Mesothelial cell of epicardium (in vitro differentiated cells): ENCODE results near the gene NTRK1. TPM values are rescaled to one million over a fixed set of nuclear protein-coding genes. Genes with fewer than 3 reads are reported as not detected.
A peak's percentile ranks its signal among the peaks of the same experiment; 100 is the strongest.

Experiments
- DNase-seq, 2 experiments: peaks; one replicate each; pipeline ENCODE4 v3.0.0; 2021; ENCODE audit warnings: low spot score in 2 of 2; ENCODE audit not compliant: unreplicated experiment in 2 of 2
- H3K27ac Mint-ChIP-seq: 2 replicates; pipeline ENCODE4 v1.8.0; 2021; ENCODE audit warnings: mixed read lengths
- H3K27me3 Mint-ChIP-seq: 2 replicates; pipeline ENCODE4 v1.8.0; 2021; ENCODE audit warnings: low read depth, mixed read lengths
- H3K36me3 Mint-ChIP-seq: 2 replicates; pipeline ENCODE4 v1.8.0; 2021; ENCODE audit warnings: mixed read lengths
- H3K4me1 Mint-ChIP-seq: 2 replicates; pipeline ENCODE4 v1.8.0; 2021; ENCODE audit warnings: mixed read lengths
- H3K4me3 Mint-ChIP-seq: 2 replicates; pipeline ENCODE4 v1.8.0; 2021; ENCODE audit warnings: mild to moderate bottlenecking, moderate library complexity, mixed read lengths
- H3K9me3 Mint-ChIP-seq: 2 replicates; pipeline ENCODE4 v1.8.0; 2021; ENCODE audit warnings: mixed read lengths
- CTCF ChIP-seq: fragments of 200-600 bp; sonication (generic); IDR thresholded peaks from one replicate; pipeline ENCODE4 v1.5.0; 2021; ENCODE audit warnings: antibody characterized with exemption; ENCODE audit not compliant: unreplicated experiment
- total RNA-seq: library from RNA; stranded (reverse); gene quantifications from 3 replicates; pipeline ENCODE4 v1.2.1, GENCODE V29; 2021

NTRK1 gene
- total RNA-seq, 1 donor from 2014 or later = 1.2 TPM

- Mint-ChIP-seq H3K36me3 (no peaks in the 10 kb centered on the region), H3K4me3 (no peak overlapping the region), H3K4me1 (peaks cover 10% of the 10 kb centered on the region), H3K9me3 (no peaks in the 10 kb centered on the region), H3K27me3 (peaks cover 79% of the 10 kb centered on the region), H3K27ac (no peak overlapping the region)
- TF ChIP-seq CTCF = no peak
- DNase-seq = no peak
Observed at GRCh38 chr1:156853761-156854160, 6.9 kb upstream of the NTRK1 start.

GRCh38 chr1:156854634-156855033, 6.0 kb upstream of the NTRK1 start:
- no peaks in the 10 kb centered on the region for H3K36me3 Mint-ChIP-seq
- TF ChIP-seq CTCF = no peak
- H3K4me1 Mint-ChIP-seq = peaks cover 9% of the 10 kb centered on the region
- H3K27ac Mint-ChIP-seq = no peak overlapping the region
- no peak for DNase-seq
- no peak overlapping the region for H3K4me3 Mint-ChIP-seq
- no peaks in the 10 kb centered on the region for H3K9me3 Mint-ChIP-seq
- peaks cover 78% of the 10 kb centered on the region for H3K27me3 Mint-ChIP-seq

GRCh38 chr1:156856282-156856785, 4.3 kb upstream of the NTRK1 start:
- no peak overlapping the region for H3K27ac Mint-ChIP-seq
- no peak for TF ChIP-seq CTCF
- H3K9me3 Mint-ChIP-seq = no peaks in the 10 kb centered on the region
- no peak overlapping the region for H3K4me3 Mint-ChIP-seq
- H3K4me1 Mint-ChIP-seq = peaks cover 17% of the 10 kb centered on the region
- H3K27me3 Mint-ChIP-seq = peaks cover 78% of the 10 kb centered on the region
- DNase-seq = no peak
- H3K36me3 Mint-ChIP-seq = no peaks in the 10 kb centered on the region

DNA sequence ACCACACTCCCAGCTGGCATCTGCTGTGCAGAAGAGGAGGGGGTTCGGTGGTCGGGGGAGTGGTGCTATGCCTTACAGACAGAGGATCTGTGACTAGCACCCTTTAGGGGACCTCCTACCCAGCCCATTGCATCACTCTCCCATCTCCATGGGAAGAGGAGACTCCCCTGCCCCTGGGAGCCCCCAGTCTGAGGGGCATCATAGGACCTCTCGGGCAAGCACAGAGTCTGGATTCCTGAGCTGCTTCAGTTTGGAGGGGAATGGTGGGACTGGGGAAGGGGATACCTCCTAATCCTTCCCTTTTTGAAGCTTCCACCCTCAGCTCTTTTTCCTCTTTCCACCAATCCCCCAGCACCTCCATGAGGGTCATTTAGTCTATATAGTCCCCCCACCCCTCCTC, 3.1 kb upstream of the NTRK1 start:
- no peaks in the 10 kb centered on the region for H3K36me3 Mint-ChIP-seq
- no peak overlapping the region for H3K27ac Mint-ChIP-seq
- no peak for DNase-seq
- H3K4me3 Mint-ChIP-seq = no peak overlapping the region
- peaks cover 84% of the 10 kb centered on the region for H3K27me3 Mint-ChIP-seq
- peaks cover 24% of the 10 kb centered on the region for H3K4me1 Mint-ChIP-seq
- no peaks in the 10 kb centered on the region for H3K9me3 Mint-ChIP-seq
- TF ChIP-seq CTCF = no peak

DNA sequence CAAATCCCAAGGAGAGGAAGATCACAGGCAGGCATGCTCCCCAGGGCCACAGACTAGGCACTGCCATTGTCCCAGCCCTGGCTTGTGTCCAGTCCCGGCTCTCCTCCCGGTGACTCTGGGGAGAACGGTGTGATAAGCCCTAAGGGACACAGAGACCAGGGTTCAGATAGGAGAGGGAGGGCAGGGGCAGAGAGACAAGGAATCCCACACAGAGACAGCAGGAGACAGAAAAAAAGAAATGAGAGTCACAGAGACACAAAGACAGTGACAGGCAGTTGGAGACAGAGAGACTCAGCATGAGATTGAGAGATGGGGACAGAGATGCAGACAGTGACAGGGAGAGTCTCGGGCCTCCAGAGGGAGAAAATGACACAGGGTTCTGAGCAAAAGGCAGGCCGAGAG, 2.1 kb upstream of the NTRK1 start:
- no peaks in the 10 kb centered on the region for H3K36me3 Mint-ChIP-seq
- no peaks in the 10 kb centered on the region for H3K9me3 Mint-ChIP-seq
- peaks cover 35% of the 10 kb centered on the region for H3K4me1 Mint-ChIP-seq
- no peak for DNase-seq
- H3K4me3 Mint-ChIP-seq = peak overlapping the region; percentile 46
- no peak for TF ChIP-seq CTCF
- peaks cover 79% of the 10 kb centered on the region for H3K27me3 Mint-ChIP-seq
- no peak overlapping the region for H3K27ac Mint-ChIP-seq
